Lower lobe of right lung (tissue), 2 donors: Measurements from ENCODE around the gene SF3B6. TPM values are rescaled to one million over a fixed set of nuclear protein-coding genes. Genes with fewer than 3 reads are reported as not detected.
A peak's percentile ranks its signal among the peaks of the same experiment; 100 is the strongest.

ENCODE experiments used
- ATAC-seq, 2 donors: fragments of 200-7000 bp; cut with Tn5 transposase; one replicate each; pipeline ENCODE4 v1.9.1; 2020 to 2022; ENCODE audit warnings: mild to moderate bottlenecking in 2 of 2, moderate library complexity in 2 of 2
- DNase-seq: peaks from one replicate; pipeline ENCODE4 v3.0.0-alpha.2; 2020
- H3K27ac ChIP-seq: fragments of 200-600 bp; one replicate; pipeline ENCODE4 v1.8.0; 2022
- H3K27me3 ChIP-seq: fragments of 200-600 bp; one replicate; pipeline ENCODE4 v1.8.0; 2022; ENCODE audit warnings: low read depth
- H3K36me3 ChIP-seq: fragments of 200-600 bp; one replicate; pipeline ENCODE4 v1.8.0; 2022; ENCODE audit warnings: mild to moderate bottlenecking
- H3K4me1 ChIP-seq: fragments of 200-600 bp; one replicate; pipeline ENCODE4 v1.8.0; 2022
- H3K4me3 ChIP-seq: fragments of 200-600 bp; one replicate; pipeline ENCODE4 v1.8.0; 2022; ENCODE audit warnings: mild to moderate bottlenecking
- H3K9me3 ChIP-seq: fragments of 200-600 bp; one replicate; pipeline ENCODE4 v1.8.0; 2022
- CTCF ChIP-seq: fragments of 200-600 bp; IDR thresholded peaks from one replicate; pipeline ENCODE4 v1.8.0; 2022; ENCODE audit warnings: antibody characterized with exemption, mild to moderate bottlenecking
- intact Hi-C: fragments of 100-400 bp; cut with DNase I; formaldehyde crosslinking; loops from one replicate; pipeline ENCODE4 v1.11.0; 2022
- total RNA-seq: library from RNA; stranded (reverse); fragmentation: NEBNext Ultra II Directional; extraction: Animal tissue kit (Norgen Biotek cat#: 25700); gene quantifications from one replicate; pipeline ENCODE4 v1.2.1, GENCODE V29; 2021
- donor health status: DM: no; HTN: yes; CAD: no; lungs with severe emphysema.

The SF3B6 gene
- total RNA-seq, 1 donor from 2014 or later = 65.5 TPM

- intact Hi-C loops = no loop called here
- Histone ChIP-seq H3K4me3 (no peak overlapping the region), H3K27me3 (no peaks in the 10 kb centered on the region), H3K36me3 (no peaks in the 10 kb centered on the region), H3K4me1 (peaks cover 16% of the 10 kb centered on the region), H3K27ac (no peak overlapping the region), H3K9me3 (no peaks in the 10 kb centered on the region)
- ATAC-seq (no peak), DNase-seq (no peak)
- TF ChIP-seq CTCF = no peak
These were observed 45.3 kb upstream of the SF3B6 start for GRCh38 chr2:24121469-24121868.

GRCh38 chr2:24121066-24121465, 44.9 kb upstream of the SF3B6 start:
- no peak for TF ChIP-seq CTCF
- intact Hi-C loops = no loop called here
- H3K27me3 ChIP-seq = no peaks in the 10 kb centered on the region
- H3K4me1 ChIP-seq = peaks cover 16% of the 10 kb centered on the region
- no peaks in the 10 kb centered on the region for H3K36me3 ChIP-seq
- H3K27ac ChIP-seq = no peak overlapping the region
- no peak overlapping the region for H3K4me3 ChIP-seq
- no peak for ATAC-seq
- DNase-seq = no peak
- H3K9me3 ChIP-seq = no peaks in the 10 kb centered on the region

GRCh38 chr2:24117902-24118301, 41.8 kb upstream of the SF3B6 start:
- peaks cover 5% of the 10 kb centered on the region for H3K4me1 ChIP-seq
- DNase-seq (no peak), ATAC-seq (no peak)
- H3K27ac ChIP-seq = no peak overlapping the region
- no peak overlapping the region for H3K4me3 ChIP-seq
- no peaks in the 10 kb centered on the region for H3K9me3 ChIP-seq
- no peaks in the 10 kb centered on the region for H3K36me3 ChIP-seq
- intact Hi-C loops = no loop called here
- no peak for TF ChIP-seq CTCF
- H3K27me3 ChIP-seq = no peaks in the 10 kb centered on the region

GRCh38 chr2:24115057-24115456, 38.9 kb upstream of the SF3B6 start:
- DNase-seq (no peak), ATAC-seq (no peak)
- Histone ChIP-seq H3K36me3 (no peaks in the 10 kb centered on the region), H3K9me3 (no peaks in the 10 kb centered on the region), H3K4me3 (no peak overlapping the region), H3K27me3 (no peaks in the 10 kb centered on the region), H3K27ac (no peak overlapping the region), H3K4me1 (no peaks in the 10 kb centered on the region)
- no peak for TF ChIP-seq CTCF
- intact Hi-C loops = no loop called here

GRCh38 chr2:24111407-24111901, 35.3 kb upstream of the SF3B6 start:
- intact Hi-C loops = no loop called here
- Histone ChIP-seq H3K27ac (no peak overlapping the region), H3K4me3 (no peak overlapping the region), H3K27me3 (no peaks in the 10 kb centered on the region), H3K9me3 (peaks cover 2% of the 10 kb centered on the region), H3K36me3 (no peaks in the 10 kb centered on the region), H3K4me1 (no peaks in the 10 kb centered on the region)
- peak in 1 of 2 donors; percentile 33 for ATAC-seq
- DNase-seq = no peak
- no peak for TF ChIP-seq CTCF
